GM19025 (cell line): ENCODE results near the gene CRYBG1.

Source experiments
- ATAC-seq: cut with Tn5 transposase; IDR thresholded peaks from one replicate; pipeline ENCODE4 v1.9.1; 2021; ENCODE audit warnings: mild to moderate bottlenecking, low read depth, moderate library complexity; ENCODE audit not compliant: unreplicated experiment

CRYBG1 gene

GRCh38 chr6:106458021-106458986 lies 97.8 kb downstream of the CRYBG1 start:
- ATAC-seq = no peak

- no peak for ATAC-seq
These were observed 100.0 kb downstream of the CRYBG1 start for GRCh38 chr6:106460481-106460880.

- no peak for ATAC-seq
These were observed 100.6 kb downstream of the CRYBG1 start for GRCh38 chr6:106461084-106461483.

- ATAC-seq = no peak
These were observed 102.5 kb downstream of the CRYBG1 start for GRCh38 chr6:106462923-106463557.

- ATAC-seq = no peak
These were observed 105.7 kb downstream of the CRYBG1 start for GRCh38 chr6:106466211-106466610.

DNA sequence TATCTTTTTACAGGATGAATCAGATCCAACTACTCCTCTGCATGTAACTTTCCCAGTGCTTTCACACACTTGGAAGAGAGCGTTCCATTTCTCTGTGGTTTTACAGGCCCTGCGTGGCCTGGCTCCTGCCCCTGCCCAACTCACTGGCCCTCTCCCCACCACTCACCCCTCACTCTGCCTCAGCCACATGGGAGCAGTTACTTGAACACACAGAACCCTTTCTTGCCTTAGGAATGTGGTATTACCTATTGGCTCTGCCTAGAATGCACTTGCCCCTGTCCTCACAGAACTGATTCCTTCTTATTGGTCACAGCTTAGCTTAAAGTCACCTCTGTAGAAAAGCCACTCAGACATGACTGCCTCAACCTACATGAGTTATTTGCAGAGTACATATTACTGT lies 108.4 kb downstream of the CRYBG1 start:
- ATAC-seq = no peak

GRCh38 chr6:106469882-106470281 lies 109.4 kb downstream of the CRYBG1 start:
- no peak for ATAC-seq

DNA sequence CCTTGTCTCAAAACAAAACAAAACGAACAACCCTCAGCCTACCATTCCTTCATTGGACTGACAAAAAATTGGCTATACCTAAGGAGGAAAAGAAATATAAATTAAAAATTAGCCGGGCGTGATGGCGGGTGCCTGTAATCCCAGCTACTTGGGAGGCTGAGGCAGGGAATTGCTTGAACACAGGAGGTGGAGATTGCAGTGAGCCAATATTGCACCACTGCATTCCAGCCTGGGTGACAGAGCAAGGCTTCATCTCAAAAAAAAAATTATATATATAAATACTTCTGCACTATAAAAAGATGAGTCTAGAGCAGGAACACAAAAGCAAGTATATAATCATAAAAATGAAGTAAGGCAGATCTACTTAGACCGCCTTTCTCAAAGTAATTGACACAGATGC lies 109.8 kb downstream of the CRYBG1 start:
- ATAC-seq = no peak

DNA sequence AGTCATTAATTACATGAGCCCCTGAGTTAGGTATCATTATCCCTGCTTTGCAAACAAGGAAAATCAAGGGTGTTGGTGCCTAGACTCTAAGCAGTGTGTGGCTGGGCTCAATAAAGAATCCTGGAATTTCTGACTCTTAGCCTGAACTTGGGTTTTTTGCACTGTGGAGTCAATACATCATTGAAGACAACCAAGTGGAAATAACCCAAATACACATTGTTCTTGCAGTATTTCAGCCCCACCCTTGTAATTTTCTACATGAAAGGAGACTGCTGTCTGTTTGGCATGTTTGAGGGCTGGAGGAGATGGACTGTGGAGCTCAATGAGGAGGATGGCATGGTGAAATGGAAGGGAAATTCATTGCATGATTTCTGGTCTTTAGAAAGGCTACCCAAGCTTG lies 110.3 kb downstream of the CRYBG1 start:
- no peak for ATAC-seq

- no peak for ATAC-seq
These were observed 113.3 kb downstream of the CRYBG1 start for GRCh38 chr6:106473812-106474211.

GRCh38 chr6:106474466-106474865 lies 113.9 kb downstream of the CRYBG1 start:
- no peak for ATAC-seq

- ATAC-seq = no peak
These were observed 114.8 kb downstream of the CRYBG1 start for GRCh38 chr6:106475284-106475683.

- no peak for ATAC-seq
These were observed 116.0 kb downstream of the CRYBG1 start for GRCh38 chr6:106476331-106477105.

- no peak for ATAC-seq
These were observed 116.6 kb downstream of the CRYBG1 start for GRCh38 chr6:106477146-106477545.

- no peak for ATAC-seq
These were observed 117.3 kb downstream of the CRYBG1 start for GRCh38 chr6:106477790-106478189.

GRCh38 chr6:106486236-106486635 lies 125.7 kb downstream of the CRYBG1 start:
- ATAC-seq = no peak

GRCh38 chr6:106488494-106489370 lies 128.2 kb downstream of the CRYBG1 start:
- no peak for ATAC-seq

- no peak for ATAC-seq
These were observed 129.5 kb downstream of the CRYBG1 start for GRCh38 chr6:106490030-106490429.

GRCh38 chr6:106490436-106490835 lies 129.9 kb downstream of the CRYBG1 start:
- no peak for ATAC-seq

- no peak for ATAC-seq
These were observed 130.5 kb downstream of the CRYBG1 start for GRCh38 chr6:106490974-106491373.
